ENCODE measurements around the gene APOBEC3F.

DNA sequence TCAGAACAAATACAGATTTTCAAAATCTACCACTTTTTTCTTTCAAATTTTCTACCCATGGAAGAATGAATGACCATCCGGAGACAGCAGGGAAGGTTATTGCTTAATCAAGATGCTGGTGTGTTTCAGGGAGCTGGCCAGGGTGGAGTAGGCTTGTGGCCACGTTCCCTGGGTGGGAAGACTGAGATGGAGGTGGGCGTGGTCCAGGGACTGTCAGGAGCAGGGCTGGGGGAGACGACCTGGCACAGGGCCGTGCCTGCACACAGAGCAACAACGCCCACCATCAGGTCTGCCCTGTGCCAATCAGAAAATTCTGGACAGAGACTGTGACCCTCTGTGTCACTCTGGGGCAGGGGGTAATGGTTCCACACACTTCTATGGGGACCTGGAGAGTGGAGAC is 49.3 kb downstream of the APOBEC3F start:
- no peak for TF ChIP-seq ZFP36 (IDR thresholded peaks at IDR 0.05; ENCODE audit: borderline replicate concordance, partially characterized antibody)
- no peak for TF ChIP-seq SMC3 (IDR thresholded peaks at IDR 0.05)
- TF ChIP-seq RFX5 (IDR thresholded peaks at IDR 0.05) = no peak
- TF ChIP-seq, protein P1, sequence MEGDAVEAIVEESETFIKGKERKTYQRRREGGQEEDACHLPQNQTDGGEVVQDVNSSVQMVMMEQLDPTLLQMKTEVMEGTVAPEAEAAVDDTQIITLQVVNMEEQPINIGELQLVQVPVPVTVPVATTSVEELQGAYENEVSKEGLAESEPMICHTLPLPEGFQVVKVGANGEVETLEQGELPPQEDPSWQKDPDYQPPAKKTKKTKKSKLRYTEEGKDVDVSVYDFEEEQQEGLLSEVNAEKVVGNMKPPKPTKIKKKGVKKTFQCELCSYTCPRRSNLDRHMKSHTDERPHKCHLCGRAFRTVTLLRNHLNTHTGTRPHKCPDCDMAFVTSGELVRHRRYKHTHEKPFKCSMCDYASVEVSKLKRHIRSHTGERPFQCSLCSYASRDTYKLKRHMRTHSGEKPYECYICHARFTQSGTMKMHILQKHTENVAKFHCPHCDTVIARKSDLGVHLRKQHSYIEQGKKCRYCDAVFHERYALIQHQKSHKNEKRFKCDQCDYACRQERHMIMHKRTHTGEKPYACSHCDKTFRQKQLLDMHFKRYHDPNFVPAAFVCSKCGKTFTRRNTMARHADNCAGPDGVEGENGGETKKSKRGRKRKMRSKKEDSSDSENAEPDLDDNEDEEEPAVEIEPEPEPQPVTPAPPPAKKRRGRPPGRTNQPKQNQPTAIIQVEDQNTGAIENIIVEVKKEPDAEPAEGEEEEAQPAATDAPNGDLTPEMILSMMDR (IDR thresholded peaks at IDR 0.05) = no peak
- no peak for TF ChIP-seq MAZ (IDR thresholded peaks at IDR 0.05; ENCODE audit: borderline replicate concordance, low read depth, low read length)
